ENCODE measurements around the gene NPHP4.
"Not testable (repeated sequence)": the region's sequence is repeated elsewhere in the genome, so short reads cannot be mapped to it uniquely, and the experiment has no call there.

The NPHP4 gene

DNA sequence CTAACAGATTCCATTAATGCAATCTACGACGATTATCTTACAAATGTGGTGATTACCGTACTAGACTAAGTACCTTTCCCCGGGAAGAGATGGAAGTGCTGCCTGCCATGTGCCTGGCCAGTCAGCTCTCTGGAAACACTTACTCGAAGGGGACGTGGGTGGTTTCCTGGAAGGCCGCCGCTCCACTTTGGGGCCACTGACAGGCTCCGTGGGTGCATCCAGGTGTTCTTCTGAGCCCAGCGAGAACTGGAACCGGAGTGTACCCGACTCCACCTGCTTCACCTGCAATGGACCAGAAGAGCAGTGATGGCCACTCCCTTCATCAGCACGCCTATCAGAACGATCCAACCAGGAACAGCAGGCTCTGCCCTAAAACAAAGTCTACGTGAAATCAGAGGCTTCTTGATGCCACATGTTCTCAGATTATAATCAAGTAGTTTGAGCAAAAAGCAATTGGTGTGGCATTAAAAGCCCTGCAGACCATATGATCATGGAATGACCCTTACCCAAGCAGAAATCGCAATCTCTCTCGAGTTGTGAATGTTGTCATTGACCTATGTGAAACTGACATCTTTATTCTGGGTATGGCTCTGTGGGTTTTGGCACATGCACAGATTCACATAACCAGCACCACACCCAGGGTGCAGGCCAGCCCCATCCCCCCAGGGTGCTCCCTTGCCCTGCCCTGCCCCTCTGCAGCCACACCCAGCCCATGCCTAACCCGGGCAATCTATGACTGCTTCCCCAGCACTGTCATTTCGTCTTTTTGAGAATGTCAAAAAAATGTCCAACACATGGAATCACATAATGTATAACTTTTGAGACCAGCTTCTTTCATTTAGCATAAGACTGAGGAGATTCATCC lies 64.5 kb downstream of the NPHP4 start:
- no peak for DNase-seq

DNA sequence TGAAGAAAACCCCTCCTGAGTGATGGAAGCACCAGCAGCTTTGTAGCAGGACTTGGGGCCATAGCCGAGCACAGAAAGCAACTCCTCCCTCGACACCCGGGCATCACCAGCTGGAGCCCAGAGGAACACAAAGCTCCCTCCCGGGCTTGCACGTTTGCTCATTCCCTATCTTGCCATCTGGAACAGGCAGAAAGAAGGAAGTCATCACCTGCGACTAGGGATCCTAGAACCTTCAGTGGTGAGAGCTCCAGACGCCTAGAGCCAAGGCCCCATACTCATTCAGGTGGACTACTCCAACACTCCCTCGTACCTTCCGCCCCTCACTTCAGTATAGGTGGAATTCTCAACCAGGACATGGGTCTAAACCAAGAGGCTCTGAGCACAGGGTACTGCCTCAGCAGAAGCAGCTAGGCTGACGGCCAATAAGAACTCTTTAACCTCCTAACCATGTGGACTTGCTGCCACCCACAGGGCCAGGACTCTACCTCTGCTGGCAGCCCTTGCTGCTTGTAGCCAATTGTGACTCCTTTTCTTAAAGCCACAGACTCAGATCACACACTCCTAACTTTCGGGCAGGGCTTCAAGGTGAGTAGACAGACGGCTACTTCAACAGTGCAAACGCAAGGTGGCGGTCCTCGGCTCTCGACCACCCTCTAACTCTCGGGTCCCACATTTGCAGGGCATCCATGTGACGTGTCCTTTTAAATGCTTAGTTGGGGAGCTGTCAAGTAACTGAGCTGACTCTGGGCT lies 65.4 kb downstream of the NPHP4 start:
- no peak for DNase-seq

DNA sequence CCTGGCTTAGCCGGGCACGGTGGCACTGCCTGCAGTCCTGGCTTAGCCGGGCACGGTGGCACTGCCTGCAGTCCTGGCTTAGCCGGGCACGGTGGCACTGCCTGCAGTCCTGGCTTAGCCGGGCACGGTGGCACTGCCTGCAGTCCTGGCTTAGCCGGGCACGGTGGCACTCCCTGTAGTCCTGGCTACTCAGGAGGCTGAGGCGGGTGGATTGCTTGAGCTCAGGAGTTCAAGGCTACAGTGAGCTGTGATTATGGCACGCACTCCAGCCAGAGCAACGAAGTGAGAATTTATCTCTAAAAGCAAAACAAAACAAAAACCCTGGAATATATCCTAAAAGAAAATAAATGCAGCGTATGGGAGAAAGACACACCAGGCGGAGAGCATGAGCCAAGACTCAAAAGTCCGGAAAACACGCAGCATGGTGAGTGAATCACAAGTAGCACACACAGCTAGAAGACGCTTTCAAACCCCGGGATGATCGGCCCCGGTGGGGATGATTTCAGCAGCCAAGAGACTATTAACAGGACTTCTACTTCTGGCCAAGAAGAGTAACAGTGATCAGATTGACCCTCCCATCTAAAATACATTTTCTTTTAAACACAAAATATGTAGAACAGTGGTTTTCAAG lies 69.4 kb downstream of the NPHP4 start:
- DNase-seq, result not testable (repeated sequence)

DNA sequence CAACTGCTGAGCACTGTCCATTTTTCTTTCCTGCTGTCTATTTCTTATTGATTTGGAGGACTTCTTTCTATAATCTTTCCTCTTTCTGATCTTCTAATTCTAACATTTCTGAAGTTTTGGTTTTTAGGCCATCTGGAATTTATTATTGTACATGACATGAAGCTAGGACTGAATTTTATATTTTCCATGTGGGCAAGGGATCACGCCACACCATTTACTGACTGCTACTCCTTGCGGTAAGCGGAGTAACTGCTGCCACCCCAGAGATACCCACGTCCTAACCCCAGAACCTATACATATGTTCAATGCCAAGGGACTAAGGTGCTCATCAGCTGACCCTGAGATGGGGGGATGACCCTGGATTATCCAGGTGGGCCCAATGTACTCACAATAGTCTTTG lies 70.6 kb downstream of the NPHP4 start:
- DNase-seq, result no peak

DNA sequence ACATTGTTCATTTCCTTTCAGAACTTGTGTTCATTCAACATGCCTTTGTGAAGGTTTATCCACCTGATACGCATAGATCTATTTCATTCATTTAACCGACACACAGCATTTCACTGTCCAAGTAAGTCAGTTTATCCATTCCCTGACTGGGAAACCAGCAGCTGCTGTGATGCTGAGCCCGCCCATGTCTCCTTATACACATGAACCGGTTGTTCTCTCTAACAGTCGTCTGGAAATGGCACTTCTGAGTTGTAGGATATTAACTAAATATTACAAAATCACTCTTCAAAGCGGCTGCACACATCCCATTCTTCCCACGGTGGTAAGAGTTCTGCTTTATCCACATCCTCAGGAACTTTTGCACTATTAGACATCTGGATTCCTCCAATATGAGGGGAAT lies 71.1 kb downstream of the NPHP4 start:
- no peak for DNase-seq

DNA sequence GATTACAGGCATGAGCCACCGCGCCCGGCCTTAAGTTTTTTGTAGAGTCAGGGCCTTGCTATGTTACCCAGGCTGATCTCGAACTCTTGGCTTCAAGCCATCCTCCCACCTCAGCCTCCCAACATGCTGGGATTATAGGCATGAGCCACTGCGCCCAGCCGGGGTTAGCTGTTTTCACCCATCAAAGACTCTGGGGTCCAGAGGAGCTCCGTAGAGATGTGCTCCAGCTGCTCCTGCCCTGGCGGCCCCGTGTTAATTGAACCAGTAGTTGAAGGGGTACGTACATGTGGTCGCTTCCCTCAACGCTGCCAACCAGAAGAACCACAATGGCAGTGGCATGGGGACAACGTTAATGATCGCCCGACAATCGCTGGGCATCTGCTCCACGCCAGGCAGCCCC lies 72.0 kb downstream of the NPHP4 start:
- no peak for DNase-seq

DNA sequence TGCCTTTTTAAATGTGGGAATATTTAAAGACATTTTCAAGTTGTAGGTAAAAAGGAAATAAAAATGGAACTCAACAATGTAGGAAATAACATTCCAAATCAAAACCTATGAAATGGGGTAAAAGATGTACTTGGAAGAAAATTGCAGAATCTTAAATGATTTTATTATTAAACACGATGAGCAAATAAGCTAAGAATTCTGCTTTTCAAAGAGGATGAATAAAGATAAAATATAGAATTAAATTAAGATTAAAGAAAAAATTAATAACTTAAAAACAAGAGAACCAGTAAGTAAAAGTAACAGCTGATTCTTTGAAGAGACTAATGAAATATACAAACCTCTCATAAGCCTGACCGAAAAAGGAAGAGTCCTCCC lies 74.0 kb downstream of the NPHP4 start:
- DNase-seq, result no peak

DNA sequence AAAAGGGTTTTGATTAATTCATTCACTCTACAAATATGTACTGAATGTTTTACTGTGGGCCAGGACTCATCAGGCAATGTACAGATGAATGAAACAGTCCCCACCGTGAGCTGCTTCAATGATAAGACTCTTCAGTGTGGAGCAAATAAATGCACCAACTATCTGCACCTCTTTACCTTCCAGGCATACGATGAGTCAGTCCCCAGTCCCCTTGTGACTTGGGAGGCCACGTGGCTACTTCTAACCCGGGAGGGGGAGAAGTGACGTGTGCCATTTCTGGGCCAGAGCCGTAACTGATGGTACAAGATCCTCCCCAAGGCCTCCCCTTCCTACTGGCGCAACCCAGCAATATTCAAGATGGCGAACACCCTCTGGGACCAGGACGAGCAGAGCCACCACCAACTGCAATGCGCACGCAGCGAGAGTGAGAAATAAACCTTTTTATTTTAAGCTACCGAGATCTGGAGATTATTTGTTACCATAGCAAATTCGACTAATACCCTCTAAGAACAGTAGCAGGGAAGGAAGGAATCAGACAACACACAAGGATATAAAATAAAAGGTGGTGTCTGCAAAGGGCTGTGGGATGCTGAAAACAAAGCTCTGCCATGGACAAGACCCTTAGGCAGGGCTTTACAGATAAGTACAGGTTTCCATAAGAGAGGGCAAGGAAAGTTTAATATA lies 74.5 kb downstream of the NPHP4 start:
- DNase-seq, result no peak

DNA sequence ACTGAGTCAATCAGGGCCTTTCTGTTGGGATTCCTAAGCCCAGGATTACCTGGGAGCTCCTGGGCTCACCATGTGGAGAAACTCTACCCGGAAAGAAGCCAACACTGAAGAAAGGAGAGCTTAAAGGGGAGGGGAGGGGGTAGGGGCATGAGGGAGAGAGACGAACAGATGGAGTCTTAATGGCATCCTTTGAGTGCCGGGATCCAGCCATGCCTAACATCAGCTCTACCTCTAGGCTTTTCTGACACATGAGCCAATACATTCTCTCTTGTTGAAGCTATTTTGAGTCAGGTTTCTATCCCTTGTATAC lies 75.0 kb downstream of the NPHP4 start:
- DNase-seq, result no peak

DNA sequence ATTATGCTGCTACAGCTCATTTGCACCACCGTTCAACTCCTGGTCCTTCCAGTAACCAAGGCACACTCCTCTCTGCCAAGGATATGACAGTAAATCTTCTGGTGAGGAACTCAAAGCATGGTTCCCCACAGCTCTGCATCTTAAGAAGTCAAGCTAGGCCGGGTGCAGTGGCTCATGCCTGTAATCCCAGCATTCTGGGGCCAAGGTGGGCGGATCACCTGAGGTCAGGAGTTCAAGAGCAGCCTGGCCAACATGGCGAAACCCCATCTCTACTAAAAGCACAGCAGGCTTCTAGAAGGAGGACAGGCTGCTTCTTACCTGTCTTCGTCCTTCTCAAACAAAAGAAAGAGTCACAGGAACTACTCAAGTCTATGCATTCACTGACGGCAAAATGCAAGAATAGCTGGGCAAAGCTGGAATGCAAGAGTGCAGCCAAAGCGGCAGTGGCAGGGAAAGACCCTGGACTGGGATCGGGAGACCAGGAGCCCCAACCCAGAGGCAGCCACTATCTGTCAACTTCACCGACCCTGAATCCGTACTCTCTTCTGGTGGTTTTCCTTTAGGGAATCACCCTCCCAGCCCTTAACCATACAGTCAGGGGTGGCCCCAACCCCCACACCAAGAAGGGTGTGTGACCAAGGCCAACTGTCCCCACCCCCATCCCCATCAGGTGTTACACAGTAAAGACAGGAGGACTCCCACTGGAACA lies 75.5 kb downstream of the NPHP4 start:
- DNase-seq, result no peak

DNA sequence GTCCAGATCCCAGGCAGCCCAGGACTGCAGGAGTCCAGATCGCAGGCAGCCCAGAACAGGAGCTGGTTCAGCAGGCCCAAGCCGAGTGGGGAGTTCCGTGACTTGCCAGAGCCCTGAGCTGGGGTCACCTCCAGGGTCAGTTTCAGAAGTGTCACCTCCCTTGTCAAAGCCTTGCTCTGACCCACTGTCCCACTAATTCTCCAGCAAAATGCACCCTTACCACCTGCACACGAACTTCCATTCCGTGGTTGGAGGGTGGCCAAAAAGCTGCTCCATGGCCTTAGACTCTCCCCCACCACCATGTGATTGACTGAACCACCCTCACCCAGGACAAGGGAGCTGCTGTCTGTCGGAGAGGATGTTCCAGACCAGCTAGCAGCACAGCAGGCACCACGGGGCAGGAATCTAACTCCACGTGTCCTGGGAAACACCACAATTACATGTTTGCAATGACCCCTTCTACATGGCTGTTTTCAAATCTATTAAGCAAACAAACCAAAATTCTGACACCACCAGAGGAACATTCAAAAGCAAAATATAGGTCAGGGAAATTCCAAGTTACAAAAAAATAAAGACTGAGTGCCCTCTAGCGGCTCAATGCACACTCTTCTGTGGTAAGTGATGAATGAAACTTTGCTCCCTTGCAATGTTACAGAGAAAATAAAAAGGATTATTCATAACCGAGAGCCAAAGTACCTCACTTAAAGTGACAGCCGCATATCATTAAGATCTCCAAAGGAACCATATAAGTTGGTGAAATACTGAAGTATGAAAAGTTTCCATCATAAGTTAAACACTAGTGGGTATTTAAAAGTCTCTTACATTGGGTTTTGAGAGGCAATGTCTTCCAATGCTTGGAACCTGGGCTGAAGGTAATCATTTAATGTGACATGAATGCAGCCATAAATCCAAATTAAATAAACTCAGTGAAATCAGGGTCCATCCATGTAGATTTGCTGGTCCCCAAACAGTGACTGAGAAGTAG lies 76.3 kb downstream of the NPHP4 start:
- no peak for DNase-seq

DNA sequence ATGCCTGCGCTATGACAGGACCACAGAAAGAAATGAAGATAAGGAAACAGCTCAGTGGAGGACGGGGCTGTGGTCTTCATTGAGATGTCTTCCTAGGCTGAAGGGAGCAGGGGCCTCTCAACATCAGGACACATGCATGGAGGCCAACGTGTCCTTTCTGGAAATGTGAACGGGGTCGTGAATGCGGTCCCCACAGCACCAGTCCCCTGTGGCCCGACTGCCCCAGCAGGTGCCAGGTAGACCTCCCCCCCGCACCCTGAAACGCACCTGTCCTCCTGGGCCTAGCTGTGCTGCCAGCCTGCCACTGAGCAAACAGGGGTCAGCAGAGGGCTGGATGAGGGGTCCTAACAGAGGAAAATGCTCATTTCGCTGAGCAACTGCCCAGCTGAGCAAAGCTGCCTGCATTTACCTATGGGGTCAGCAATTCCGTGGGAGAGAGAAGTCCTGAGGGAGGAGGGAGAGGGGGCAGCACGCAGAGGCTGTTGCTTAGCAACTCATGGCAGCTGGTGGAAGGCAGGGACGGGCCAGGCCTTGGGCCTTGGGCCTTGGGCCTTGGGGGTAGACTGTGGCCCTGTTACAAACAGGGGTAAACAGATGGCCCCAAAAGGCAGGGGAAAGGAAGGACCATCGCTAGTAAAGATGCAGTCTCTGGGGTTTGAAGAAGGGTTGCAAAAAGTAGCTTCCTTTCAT lies 77.4 kb downstream of the NPHP4 start:
- DNase-seq, result no peak

DNA sequence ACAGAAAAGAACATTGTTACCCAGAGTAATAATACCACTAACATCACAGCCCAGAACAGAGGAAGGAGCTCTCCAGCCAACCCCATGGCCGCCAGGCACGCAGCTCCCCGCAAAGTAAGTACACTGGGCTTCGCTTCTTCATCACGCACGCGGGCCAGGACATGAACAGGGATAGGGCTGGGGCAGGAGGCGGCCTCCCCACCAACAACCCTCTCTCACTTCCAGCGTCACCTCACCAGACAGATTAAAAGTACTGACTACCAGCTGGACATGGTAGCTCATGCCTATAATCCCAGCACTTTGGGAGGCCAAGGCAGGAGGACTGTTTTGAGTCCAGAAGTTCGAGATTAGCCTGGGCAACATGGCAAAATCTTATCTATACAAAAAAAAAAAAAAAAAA lies 78.3 kb downstream of the NPHP4 start:
- no peak for DNase-seq

DNA sequence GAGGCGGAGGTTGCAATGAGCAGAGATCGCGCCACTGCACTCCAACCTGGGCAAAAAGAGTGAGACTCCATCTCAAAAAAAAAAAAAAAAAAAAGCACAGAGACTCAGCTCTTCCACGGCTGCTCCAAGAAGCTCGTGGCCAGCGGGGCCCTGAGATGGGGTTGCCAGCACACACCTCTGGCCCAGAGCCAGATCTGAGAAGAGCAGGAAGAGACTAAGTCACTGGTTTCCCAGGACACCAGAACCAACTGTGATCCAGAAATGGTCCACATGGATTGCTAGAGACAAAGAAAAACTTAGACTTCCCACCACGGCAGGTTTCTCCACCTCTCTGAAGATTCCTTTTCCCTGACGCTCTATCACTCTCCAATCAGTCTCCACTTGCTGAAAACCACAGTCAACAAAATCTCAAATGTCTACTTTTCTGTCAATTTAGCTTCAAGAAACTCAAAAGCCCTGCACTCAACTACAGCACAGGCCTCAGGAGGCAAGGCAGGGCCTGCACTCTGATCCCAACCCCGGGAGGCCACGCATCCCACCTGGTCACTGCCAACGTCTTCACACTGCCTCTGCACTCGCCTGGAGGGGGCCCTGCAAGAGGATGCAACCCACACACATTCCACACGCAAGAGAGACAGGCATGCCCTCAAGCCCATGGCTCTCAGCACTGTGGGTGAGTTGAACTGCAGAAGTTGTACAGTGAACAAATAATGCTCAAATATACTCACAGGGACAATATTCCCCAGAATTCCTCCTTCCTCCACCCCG lies 79.0 kb downstream of the NPHP4 start:
- DNase-seq, result no peak

DNA sequence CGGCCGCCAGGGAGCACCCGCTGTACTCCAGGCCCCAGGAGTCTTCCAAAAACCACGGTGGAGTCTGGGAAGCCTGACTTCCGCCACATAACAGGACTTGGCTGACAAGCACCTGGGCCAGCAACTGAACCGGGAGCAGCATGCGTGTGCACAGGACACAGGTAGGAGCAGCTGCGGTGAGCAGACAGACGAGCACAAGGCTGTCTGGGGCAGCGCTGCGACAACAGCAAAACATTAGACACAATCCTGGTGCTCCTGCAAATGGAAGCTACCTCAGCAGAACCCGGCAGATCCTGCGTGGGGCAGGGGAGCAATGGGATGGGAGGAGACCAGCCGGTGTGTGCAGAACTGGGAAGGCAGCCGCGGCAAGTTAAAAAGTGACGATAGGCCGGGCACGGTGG lies 80.4 kb downstream of the NPHP4 start:
- DNase-seq, result no peak

DNA sequence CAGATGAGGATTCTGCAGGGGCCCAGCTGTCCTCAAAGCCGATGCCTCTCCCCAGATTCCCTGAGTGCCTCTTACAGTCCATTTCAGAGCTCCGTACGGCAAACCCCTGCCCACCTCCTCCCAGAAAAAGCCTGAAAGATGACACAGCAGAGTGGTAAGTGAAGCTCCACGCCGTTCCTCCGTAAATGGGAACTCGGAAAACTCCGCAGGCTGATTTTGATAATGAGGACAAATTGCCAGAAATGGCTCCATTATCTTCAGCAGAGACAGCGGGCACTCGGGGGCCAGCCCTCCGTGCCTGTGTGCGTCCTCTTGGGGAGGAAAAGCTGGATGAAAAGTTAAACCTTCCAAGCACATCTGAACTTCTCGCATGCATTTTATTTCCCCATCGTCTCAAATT lies 81.1 kb downstream of the NPHP4 start:
- no peak for DNase-seq

DNA sequence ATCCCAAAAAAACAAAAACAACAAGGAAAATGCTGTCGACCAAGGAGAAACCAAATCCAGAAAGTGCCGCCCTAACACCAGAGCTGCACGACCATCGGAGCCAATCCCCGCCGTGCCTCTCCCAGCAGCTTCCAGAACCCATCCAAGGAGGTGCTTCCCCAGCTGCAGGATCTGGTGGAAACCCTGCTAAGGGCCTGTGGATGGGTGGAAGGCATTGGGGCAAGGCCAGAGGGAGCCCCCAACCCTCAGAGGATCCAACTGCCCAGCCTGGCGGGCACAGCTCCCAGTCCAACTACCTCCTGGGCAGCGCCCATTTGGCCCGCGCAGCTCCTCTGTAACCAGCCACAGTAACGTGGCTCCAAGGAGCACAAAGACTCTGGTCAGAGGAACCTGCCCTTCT lies 81.6 kb downstream of the NPHP4 start:
- DNase-seq, result no peak

DNA sequence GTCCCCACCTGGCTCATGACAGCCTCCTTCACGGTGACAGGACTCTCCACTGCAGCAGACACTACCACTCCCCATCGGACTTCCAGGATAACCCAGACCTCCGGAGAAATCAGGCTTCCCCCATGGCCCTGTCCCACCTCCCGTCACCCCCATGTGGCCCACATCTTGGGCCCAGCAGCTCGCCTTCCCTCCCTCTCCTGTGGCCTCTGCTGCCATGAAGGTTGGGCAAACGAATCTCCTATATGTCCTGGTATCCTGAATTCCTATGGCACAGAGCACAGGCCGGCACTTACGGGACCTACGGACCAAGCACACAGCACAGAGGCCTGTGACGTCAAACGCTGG lies 82.0 kb downstream of the NPHP4 start:
- no peak for DNase-seq

DNA sequence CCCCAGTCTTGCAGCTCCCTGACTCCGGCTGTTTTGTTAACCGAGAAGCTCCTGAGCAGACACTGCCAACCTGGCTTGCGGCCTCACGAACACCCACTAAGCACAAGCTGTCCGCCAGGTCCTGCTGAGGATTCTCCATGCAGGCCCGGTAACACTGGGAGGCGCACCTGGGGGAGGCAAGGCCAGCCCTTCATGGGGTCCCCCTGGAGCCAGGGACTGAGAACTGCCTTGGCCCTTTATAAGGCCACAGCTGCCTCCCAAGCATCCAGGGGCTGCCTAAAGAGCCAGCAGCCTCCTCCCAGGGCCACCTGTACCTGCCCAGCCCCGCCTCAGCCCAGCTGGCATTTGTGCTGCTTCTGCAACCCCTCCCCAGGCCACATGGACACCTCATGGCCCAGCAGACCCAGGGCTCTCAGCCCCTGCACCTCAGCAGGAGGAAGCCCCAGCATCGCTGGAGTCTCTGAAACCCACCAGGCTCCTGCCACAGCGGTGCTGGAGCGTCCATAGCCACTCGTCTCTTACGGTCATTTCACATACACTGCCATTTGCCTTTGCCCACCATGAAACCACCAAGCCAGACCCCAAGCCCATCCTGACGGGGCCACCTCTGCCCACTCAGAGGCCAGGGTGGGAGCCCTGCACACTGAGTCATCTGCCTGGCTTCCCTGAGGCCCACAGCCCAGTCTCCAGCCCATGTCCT lies 82.5 kb downstream of the NPHP4 start:
- DNase-seq, result no peak

Measured in NCI-H1417 treated with DMSO at 0.1 percent for 48 hours (cell line).